Cardiac fibroblast (primary cell): ENCODE data around the gene MAN2B2.
"Not testable (repeated sequence)": the region's sequence is repeated elsewhere in the genome, so short reads cannot be mapped to it uniquely, and the experiment has no call there.

Source experiments
- DNase-seq, 2 donors: peaks; one replicate each; pipeline versions ENCODE4 v3.0.0 to v3.0.0-alpha.2; 2010; ENCODE audit warnings: low read depth in 2 of 2
- H3K4me3 ChIP-seq, 2 donors: replicated peaks in 1 of 2; 1 replicate in 1 of 2; 2 replicates in 1 of 2; pipeline ENCODE4 v1.5.1; 2011; ENCODE audit warnings: low read depth in 2 of 2, low read length in 2 of 2, mild to moderate bottlenecking in 2 of 2, moderate library complexity in 1 of 2
- TF ChIP-seq, protein P1 (sequence below): IDR thresholded peaks from one replicate; pipeline ENCODE4 v1.5.1; 2011; ENCODE audit warnings: low read depth, mild to moderate bottlenecking, low read length, inconsistent platforms

The MAN2B2 gene

DNA sequence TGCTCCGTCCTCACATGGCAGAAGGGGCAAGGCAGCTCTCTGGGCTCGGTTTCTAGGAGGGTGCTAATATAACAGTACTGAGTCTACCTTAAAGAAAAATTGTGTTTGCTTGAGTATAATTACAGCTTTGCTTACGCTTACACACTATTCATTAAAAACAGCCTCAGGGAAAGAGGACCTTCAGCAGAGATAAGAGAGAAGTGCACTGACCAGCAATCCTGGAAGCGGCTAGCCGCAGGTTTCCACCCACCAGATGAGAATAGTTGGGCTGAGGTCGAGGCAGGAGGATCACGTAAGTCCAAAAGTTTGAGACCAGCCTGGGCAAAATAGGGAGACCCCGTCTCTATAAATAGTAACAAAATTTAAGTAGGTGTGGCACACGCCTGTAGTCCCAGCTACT lies 50.3 kb downstream of the MAN2B2 start:
- TF ChIP-seq, protein P1, sequence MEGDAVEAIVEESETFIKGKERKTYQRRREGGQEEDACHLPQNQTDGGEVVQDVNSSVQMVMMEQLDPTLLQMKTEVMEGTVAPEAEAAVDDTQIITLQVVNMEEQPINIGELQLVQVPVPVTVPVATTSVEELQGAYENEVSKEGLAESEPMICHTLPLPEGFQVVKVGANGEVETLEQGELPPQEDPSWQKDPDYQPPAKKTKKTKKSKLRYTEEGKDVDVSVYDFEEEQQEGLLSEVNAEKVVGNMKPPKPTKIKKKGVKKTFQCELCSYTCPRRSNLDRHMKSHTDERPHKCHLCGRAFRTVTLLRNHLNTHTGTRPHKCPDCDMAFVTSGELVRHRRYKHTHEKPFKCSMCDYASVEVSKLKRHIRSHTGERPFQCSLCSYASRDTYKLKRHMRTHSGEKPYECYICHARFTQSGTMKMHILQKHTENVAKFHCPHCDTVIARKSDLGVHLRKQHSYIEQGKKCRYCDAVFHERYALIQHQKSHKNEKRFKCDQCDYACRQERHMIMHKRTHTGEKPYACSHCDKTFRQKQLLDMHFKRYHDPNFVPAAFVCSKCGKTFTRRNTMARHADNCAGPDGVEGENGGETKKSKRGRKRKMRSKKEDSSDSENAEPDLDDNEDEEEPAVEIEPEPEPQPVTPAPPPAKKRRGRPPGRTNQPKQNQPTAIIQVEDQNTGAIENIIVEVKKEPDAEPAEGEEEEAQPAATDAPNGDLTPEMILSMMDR, result no peak
- DNase-seq, result no peak

DNA sequence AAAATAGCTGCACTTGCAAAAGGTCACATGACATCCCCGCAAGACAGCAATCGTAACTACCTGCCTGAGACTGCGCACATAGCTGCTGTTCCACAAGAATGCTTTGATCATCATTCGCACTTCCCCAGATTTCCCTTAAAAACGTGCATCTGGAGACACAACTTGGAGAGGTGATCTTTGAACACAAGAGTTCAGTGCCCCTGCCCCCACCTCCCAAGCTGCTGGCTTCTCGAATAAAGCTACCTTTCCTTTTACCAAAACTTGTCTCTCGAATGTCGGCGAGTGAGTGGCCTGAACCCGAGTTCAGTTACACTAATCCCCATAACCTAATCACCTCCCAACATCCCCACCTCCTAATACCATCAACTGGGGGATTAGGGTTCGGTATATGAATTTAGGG lies 51.1 kb downstream of the MAN2B2 start:
- TF ChIP-seq, protein P1, result no peak
- no peak for DNase-seq

More for the DNA sequence above, 50.3 kb downstream of the MAN2B2 start:
- H3K4me3 ChIP-seq, result no peak overlapping the region

DNA sequence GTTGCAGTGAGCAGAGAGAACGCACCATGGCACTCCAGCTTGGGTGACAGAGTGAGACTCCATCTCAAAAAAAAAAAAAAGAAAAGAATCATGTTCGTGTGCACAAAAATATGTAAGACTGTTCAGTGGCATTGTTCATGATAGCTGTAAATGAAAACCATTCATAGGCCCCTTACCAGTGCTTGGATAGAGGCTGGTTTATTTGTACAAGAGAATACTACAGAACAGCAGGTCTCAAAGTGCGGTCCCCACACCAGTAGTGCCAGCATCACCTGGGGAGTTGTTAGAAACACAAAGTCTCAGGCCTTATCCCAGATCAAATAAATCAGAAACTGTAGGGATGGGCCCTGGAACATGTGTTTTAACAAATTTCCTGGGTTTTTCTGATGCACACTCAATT lies 52.8 kb downstream of the MAN2B2 start:
- no peak overlapping the region for H3K4me3 ChIP-seq
- DNase-seq, result no peak
- TF ChIP-seq, protein P1, result no peak

More for the DNA sequence above, 51.1 kb downstream of the MAN2B2 start:
- no peak overlapping the region for H3K4me3 ChIP-seq

DNA sequence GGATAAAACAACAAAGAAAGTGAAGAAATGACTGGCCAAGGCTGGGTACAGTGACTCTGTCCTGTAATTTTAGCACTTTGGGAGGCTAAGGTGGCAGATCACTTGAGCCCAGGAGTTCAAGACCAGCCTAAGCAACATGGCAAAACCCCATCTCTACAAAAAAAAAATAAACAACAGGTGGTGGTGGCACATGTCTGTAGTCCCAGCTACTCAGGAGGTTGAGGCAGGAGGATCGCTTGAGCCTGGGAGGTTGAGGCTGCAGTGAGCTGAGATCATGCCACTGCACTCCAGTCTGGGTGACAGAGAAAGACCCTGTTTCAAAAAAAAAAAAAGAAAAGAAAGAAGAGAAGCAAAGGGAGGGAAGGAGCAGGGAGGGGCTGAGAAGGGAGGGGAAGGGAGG lies 53.5 kb downstream of the MAN2B2 start:
- not testable (repeated sequence) for DNase-seq, H3K4me3 ChIP-seq

DNA sequence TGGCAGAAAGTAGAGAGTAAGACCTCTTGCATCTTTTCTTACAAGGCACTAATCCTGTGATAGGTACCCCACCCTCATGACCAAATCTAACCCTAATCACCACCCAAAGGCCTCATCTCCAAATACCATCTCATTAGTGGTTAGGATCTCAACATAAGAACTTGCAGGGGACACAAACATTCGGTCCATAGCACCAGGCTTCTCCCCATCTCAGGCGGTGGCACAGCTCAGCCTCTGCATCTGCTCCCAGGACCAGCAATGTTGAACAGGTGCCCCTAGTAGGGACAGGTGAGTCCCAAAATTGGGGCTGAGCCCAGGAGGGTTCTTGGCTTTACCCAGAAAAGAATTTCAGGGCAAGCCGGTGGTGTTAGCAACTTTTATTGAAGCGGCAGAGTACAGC lies 57.1 kb downstream of the MAN2B2 start:
- no peak overlapping the region for H3K4me3 ChIP-seq
- TF ChIP-seq, protein P1, result no peak
- no peak for DNase-seq

DNA sequence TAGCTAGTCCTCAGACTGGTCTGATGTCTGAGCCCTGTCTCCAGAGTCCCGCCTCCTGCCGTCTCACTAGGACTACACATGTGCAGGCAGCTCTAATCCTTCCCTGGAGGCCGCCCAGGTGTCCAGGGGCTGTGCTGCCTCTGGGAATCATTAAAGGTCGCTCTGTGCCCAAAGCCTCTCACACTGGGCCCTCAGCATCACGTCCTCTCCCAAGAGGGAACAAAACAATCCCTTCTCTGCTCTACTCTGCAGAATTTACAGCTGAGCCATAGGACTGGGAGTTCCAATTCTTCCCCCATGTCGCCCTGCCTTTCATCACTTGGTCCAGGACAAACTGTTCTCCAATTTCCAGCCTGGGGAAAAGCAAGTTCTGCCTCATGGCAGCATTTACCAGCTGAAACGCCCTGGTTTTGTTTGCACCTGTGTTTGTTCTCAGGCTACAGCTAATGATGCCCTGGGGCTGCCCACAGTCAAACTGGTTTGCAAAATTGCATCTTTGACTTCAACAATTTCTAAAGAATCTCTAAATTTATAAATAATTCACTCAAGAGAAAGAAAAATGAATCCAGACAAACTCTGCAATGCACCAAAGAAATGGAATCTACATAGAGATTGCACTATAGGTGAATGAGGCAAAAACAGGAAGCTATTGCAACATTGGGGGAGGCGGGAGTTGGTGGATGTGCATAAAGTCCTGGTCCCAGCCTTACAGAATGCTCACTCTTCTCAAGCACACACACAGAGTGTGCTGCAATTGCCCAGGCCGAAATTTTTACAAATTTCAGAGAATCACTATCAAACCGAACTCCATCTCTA lies 58.3 kb downstream of the MAN2B2 start:
- no peak overlapping the region for H3K4me3 ChIP-seq
- TF ChIP-seq, protein P1, result no peak
- DNase-seq, result peak; percentile 57 to 71

DNA sequence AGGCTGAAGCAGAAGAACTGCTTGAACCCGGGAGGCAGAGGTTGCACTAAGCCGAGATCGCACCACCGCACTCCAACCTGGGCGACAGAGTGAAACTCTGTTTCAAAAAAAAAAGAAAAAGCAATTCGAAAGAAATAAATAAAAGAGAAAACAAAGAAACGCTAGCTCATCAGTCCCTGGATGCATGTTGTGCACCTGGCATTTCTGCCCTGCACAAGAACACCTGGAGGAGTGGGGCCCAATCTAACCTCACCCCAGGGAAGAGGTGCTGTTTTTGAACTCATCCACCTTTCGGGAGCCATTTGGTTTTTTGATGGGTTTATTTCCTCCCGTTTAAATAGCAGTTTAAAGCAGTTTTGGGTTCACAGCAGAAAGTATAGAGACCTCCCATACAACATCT lies 59.8 kb downstream of the MAN2B2 start:
- no peak for DNase-seq
- TF ChIP-seq, protein P1, result no peak
- no peak overlapping the region for H3K4me3 ChIP-seq
